Activated CD4-positive, alpha-beta T cell treated with anti-CD3 and anti-CD28 coated beads, Interleukin-2, Interleukin-4, amounts not matched to agents 100 ng/mL and 50 ng/mL, durations not matched to agents 16 hours and 8 hours (primary cell): Measurements from ENCODE around the gene MED15.
"Not testable (repeated sequence)": the region's sequence is repeated elsewhere in the genome, so short reads cannot be mapped to it uniquely, and the experiment has no call there.

ENCODE experiments used
- DNase-seq: peaks from one replicate; pipeline ENCODE4 v3.0.0-alpha.2; 2020; ENCODE audit warnings: low spot score

The MED15 gene

DNA sequence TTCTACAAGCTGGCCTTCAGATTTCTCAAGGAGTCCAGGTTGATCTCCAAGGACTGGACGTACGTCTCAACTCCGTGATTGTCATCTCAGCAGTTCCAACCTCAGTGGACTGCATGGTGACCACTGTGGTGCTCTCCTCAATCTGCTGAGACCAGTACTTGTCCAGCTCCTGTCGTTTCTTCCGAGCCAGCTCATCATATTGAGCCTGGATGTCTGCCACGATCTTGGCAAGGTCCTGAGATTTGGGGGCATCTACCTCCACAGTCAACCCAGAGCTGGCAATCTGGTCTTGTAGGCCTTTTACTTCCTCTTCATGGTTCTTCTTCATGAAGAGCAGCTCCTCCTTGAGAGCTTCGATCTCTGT is 24.3 kb upstream of the MED15 start:
- not testable (repeated sequence) for DNase-seq

DNA sequence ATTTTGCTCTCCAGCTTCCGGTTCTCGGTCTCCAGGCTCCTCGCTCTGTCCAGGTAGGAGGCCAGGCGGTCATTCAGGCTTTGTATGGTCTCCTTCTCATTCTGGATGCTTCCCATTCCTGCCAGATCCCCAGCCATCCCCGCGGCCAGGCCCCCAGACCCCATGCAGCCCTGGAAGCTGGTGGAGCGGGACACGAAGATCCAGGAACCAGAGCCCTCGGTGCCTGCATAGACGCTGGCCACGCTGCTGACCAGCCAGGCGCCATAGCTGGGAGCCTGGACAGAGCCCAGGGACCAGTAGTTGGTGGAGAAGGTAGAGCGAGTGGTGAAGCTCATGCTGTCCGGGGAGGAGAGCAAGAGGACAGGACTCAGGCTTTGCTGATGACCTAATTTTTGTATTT is 23.6 kb upstream of the MED15 start:
- DNase-seq: no peak

DNA sequence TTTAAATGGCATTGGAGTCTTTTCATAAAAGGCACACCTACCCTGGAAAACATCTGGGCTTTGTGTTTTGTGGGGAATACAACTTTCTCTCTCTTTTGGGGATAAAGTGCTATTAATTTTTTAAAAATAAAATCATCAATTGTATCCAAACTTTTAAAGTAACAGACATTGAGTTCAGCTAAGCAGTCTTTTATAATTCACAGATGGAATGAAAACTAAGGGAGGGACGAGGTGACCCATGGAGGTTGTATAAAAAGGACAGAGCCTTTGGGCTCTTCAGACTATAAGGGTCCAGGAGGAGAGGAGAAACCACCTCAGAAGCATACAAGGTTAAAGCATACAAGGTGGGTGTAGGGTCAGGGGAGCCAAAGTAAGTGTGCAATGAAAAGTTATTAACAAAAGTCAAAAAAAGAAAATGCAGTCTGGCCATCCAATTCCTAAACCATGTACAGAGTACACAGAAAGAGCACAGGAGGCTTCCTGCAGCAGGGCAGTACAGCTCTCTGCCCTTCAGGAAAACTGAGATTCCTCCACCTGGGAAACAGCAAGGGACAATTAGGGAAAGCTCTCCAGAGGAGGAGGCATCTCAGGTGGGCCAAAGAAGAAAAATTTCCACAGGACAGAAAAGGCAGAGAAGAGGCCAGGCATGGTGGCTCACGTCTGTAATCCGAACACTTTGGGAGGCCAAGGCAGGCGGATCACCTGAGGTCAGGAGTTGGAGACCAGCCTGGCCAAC is 22.3 kb upstream of the MED15 start:
- no peak for DNase-seq

DNA sequence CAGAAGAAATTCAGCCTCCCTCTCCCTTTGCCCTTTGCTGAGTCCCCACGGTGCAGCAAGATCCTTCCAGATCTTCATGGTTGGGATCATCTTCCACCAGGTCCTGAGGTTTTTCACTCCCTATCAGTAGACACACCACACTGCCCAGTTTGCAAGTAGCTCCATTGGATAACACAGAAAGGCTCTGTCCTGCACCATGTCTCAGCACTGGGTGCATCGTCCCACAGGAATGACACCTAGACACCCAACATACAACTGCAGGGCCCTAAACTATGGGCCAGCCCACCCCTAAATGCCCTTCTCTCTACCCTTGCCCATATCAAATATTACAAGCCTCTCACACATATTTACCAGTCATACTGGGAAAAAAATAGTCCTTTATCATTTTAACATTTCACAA is 21.2 kb upstream of the MED15 start:
- DNase-seq: no peak

DNA sequence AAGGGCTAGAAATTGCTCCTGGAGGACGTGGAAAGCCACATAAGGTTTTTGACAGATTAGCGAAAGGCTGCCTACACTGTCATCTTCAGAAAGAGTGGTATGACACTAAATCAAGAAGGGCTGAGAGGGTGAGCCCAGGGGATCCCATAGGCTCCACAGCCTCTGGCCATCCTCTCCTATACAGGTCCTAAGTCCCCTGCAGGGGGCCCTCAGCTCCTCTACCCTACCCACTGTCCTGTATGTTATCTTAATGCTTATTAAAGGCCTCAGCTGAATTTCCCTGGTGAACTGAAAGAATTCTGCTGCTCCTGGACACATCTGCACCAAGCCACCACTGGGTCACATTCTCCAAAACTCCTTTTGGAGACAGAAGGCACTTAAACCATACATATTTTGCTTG is 19.7 kb upstream of the MED15 start:
- no peak for DNase-seq

DNA sequence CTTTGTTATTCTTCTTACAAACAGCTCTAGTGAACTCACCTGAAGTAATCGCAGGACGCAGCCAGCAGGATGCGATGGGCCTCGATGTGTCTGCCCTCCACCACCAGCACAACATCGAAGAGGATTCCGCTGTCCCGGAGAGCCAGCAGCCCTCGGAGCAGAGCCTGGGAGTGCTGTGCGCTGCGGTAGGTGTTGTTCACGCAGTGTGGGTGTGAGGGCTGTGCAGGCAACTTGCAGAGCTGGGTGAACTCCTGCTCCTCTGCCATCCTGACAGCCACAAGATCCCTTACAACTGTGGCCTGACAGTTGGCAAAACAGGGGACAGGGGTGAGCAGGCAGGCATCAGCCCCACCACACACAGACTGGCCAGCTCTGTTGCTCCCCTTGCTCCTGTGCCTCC is 18.5 kb upstream of the MED15 start:
- DNase-seq: no peak

DNA sequence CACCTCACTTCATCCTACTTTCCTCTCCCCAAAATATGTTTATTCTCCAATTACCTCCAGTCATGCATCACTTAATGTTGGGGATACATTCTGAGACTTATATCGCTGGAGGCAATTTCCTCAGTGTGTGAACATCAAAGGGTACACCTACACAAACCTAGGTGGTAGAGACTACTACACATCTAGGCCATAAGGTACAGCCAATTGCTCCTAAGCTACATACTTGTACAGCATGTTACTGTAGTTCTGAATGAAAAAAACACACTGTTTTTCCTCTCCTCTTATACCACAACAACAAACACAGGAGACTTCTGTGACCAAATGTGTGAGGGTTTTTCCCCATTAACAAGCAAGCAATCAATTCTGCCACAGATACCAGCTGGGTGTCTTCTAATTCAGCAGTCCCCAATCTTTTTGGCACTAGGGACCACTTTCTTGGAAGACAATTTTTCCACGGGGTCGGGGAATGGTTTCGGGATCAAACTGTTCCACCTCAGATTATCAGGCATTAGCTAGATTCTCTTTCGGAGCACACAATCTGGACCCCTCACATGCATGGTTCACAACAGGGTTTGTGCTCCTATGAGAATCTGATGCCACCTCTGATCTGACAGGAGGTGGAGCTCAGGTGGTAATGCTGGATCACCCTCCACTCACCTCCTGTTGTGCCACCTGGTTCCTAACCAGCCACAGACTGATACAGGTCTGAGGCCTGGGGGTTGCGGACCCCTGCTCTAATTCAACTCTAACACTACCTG is 17.0 kb upstream of the MED15 start:
- DNase-seq: no peak

DNA sequence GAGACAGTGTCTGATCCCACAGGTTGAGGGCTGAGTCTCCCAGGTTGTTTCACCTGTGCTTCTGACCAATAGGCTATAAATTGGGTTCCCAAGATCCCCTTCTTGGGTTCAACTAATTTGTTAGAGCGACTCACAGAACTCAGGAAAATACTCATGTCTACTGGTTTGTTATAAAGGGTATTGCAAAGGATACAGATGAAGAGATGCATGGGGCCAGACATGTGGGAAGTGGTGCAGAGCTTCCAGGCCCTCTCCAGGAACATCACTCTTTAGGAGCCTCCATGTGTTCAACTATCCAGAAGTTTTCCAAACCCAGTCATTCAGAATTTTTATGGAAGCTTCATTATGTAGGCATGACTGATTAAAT is 16.5 kb upstream of the MED15 start:
- DNase-seq: no peak

DNA sequence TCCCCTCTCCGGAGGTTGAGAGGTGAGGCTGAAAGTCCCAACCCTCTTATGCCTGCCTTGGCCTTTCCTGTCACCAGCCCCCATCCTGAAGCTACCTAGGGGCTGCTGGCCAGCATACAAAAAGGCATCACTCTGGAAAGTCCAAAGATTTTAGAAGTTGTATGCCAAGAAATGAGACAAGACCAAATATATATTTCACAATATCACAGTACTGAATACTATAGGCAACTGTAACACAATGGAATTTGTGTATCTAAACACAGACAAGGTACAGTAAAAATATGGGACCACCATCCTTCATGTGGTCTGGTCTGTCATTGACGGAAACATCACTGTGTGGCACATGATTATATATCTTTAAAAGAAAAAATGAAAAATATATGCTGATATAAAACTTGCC is 16.1 kb upstream of the MED15 start:
- no peak for DNase-seq

DNA sequence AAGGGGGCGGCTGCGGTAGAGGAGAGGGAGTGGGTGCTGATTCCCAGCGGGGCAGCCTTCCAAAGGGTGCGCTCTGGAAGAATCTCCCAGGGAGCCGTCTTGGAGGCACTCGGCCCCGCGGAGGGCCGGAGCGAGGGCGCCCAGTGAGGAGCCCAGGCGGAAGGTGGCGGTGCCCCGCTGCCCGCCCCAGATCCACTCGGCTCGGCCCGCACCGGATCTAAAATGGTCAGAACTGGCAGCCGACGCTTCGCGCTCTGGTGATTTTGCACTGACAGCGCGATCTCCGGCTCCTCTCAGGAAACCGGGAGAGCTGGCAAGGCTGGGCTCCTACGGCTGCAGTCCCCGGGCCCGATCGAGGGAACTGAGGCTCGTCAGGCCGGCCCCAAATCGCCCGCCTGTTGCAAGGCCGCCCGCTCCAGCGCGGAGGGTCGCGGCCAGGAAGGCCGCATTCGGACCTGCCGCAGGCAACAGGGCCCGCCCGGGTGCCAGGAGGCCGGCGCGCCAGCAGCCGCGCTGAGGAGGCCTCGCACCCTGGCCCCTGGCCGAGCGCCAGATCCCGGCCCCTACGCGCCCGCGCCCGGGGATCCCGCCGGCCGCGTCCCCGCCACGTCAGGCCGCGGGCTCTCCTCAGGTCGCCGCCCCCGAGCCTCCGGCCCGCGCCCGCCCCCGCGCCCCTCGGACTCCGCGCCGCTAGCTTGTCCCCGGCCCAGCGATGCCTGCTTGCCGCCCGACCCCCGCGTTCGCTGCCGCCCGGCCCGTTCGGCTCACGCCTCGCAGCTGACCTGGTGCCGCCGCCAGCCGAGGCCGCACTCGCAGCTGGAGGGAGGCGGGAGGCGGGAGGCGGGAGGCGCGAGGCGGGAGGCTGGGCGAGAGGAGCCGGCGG is 12.2 kb upstream of the MED15 start, which contains the start of gene KLHL22:
Gene KLHL22, minus strand, starts transcription at position 818 of the 883 bp plus-strand sequence. CDS start 6,584 bp downstream, outside the sequence.
- DNase-seq: peak; percentile 17

DNA sequence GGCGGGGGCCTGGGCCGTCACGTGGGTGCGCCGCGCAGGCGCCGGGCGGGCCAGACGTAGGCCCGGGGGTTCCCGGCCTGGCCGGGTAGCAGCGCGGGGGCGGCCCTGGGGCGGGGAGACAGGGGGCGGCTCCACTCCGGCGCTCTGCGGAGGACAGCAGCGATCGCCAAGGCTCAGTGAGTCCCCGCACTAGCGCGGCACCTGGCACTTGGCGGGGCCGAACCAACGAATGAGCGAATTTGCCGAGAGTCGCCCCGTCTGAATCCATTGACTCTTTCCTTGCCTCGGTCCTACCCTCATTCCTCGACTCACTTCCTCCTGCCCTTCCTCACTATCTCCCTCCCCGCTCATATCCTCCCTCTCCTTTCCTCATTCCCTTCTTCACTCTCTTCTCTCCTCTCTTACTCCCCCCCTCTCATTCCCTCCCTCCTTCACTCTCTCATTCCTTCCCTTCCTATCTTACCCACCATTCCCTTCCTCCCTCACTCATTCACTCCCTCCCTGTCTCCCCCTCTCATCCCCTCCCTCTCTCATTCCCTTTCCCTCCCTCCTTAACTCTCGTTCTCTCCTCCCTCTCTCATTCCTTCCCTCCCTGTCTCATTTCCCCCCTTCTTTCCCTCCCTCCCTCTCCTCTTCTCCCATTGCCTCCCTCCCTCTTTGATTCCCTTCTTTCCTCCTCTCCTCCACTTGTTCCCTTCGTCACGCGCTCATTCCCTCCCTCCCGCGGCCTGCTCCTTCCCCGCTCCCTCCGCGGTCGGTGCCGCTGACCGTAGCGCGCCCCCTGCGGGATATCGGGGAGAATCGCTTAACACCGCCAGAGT is 11.3 kb upstream of the MED15 start:
- DNase-seq: peak; percentile 91

DNA sequence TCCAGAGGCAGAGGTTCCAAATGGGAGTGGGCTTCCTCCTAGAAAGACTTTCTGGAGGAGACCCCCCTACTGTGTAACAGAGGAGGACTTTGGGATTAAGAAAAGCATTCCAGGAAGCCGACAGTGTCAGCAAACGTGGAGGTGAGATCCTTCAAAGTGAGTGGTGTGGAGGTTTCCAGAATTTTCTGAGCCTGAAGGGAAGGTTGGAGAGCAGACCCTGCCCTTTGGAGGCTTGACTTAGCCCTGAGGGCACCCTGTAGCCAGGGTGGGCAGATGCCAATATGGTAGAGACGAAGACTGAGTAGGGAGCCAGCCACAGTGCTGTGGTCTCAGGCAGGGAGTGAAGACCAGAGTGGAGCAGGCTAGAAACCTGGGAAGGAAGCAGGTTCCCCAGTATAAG is 10.0 kb upstream of the MED15 start:
- no peak for DNase-seq

DNA sequence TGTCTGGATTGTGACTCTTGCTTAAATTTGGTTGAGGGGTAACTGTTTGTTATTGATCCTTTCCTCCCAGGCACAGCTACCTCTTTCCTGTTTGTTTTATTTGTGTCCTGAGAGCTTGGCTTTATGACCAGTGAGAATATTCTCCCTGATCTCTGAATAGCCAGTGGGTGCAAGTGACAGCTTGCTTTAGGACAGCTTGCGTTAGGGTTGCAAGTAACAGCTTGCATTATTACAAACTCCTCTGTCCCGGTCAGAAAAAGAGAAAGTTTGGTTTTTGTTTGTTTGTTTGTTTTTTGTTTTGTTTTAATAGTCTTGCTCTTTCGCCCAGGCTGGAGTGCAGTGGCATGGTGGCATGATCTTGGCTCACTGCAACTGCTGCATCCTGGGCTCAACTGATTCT is 8.5 kb upstream of the MED15 start:
- no peak for DNase-seq

DNA sequence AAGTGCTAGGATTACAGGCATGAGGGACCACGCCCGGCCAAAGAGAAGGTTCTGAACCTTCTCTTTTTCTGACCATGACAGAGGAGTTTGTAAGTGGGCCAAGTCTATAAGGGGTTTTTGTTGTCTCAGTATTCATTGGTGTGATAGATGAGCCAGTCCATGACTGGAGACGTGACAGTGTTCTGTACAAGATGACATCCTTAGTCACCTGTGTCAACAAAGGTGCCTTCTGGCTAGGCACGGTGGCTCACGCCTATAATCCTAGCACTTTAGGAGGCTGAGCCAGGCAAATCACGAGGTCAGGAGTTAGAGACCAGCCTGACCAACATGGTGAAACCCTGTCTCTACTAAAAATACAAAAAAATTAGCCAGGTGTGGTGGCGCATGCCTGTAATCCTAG is 7.6 kb upstream of the MED15 start:
- DNase-seq: no peak

DNA sequence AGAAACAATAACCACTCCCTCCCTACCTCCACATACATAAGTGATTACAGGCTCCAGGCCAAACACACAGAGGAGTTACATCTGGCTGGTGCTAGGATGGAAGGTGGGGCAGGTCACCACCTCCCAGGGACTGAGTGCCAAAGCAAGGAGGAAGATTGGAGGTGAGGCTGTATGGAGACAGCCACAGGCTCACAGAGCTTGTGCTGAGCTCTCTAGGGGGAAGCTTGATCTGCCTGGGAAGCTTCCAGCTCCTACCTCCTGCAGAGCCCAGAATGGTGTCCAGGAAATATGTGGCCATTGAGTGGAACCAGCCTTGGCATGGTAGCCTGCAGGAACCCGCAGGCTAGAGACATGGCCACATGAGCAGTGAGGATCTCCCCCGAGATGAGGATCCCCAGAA is 3.6 kb upstream of the MED15 start:
- DNase-seq: no peak

DNA sequence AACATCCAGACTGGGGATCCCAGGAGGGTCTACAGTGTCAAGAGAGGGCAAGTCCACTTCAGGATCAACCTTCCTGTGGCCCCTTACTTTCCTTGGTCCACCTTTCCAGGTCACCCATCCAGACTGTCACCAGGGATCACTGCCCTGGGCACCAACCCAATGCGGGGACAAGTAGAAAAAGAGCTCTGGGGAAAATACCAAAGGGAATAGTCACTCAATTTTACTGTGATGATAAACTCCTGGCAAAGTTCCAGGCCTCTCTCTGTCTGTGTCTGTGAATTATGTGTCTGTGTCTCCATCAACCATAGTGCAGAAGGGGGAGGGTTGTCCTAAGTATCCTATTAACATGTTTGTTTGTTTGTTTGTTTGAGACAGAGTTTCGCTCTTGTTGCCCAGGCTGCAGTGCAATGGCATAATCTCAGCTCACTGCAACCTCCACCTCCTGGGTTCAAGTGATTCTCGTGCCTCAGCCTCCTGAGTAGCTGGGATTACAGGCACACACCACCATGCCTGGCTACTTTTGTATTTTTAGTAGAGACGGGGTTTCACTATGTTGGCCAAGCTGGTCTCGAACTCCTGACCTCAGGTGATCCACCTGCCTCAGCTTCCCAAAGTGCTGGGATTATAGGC is 3.0 kb upstream of the MED15 start:
- not testable (repeated sequence) for DNase-seq

DNA sequence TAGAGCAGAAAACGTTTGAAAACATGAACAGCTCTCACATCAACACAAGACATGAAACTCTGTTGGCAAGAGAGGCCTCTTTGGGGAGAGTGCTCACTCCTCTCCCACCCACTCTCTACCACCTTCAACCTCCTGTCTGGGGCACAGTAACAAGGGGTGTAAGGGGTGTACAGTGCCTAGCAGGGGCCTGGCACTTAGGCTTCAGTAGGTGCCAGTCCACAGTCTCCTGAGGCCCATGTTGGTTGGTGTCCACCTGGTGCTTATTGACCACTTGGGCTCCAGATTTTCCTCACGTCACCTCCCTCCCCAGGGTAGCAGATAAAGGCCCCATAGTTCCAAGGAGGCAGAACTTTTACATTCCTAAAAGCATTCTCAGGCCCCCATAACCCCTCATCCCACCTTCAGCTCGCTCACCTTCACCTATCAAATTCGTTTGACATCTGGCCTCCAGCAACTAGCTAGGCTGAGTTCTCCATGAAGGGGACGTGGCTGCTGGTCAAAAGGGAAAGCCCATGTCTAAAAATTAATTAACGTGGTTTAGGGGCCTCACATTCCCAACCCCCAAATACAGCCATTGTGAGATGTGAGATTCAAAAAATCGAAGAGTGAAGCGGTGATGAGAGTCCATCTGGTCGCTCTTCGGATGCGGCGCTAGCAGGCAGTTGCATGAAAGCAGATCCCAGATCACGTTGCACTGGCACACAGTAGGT is 712 bp upstream of the MED15 start:
- DNase-seq: no peak

DNA sequence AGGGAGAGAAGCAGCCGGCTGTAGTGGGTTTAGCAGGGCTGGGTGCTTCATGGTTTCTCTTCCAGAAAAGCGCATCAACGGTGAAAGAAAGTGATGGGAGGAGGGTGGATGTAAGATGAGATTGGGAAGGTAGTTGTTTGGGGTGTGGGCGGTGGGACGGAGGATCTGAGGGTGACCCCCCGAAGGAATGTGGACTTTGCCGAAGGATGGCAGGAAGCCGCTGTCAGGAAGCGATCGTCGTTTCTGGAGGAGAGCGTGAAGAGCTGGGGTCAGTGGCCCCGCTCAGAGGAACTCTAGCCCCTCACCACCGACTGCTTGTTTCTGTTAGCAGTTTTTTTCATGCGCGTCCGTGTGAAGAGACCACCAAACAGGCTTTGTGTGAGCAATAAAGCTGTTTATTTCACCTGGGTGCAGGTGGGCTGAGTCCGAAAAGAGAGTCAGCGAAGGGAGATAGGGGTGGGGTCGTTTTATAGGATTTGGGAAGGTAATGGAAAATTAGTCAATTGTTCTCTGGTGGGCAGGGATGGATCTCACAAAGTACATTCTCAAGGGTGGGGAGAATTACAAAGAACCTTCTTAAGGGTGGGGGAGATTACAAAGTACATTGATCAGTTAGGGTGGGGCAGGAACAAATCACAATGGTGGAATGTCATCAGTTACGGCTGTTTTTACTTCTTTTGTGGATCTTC is 801 bp downstream of the MED15 start:
- not testable (repeated sequence) for DNase-seq

DNA sequence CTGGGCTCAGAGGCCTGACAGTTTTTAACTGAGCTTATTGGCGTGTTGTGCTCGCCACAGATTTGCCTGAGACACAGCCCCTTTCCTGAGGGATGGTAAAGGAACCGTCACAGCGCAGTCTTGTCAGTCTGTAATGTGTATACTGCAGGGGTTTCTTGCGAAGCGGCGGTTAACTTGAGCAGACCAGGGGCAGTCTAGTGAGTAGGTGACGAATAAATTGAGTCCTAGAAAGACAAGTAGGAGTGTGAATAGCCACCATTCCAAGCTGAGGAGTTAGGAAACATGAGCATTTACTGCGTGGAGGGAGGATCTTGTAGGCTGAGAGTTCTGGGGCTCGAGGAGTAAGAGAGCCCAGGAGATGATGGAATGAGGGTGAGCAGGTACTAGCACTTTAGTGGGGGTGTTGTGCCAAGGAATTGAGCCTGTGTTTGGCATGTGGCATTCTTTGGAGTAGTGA is 1.4 kb downstream of the MED15 start:
- DNase-seq: no peak
